H1 (cell line): Measurements from ENCODE around the gene IL1RAPL1.

Source experiments
- BCL11A ChIP-seq, 2 experiments: IDR thresholded peaks; one replicate each; pipeline ENCODE4 v1.6.1; 2011; ENCODE audit warnings: low read depth in 2 of 2, low read length in 2 of 2, mild to moderate bottlenecking in 2 of 2
- CBX8 ChIP-seq: fragments of 300-800, 300-1000 bp; sonication (generic); IDR thresholded peaks from 2 replicates; pipeline ENCODE4 v1.7.1; 2016; ENCODE audit warnings: low read depth, low read length, borderline replicate concordance
- CTCF ChIP-seq, 3 experiments: IDR thresholded peaks; 1 replicate in 2 of 3; 2 replicates in 1 of 3; pipeline versions ENCODE4 v1.5.1 to v1.6.1; 2011; ENCODE audit warnings: low read length in 3 of 3, mild to moderate bottlenecking in 3 of 3, inconsistent platforms in 2 of 3, low read depth in 1 of 3, moderate library complexity in 1 of 3; ENCODE audit not compliant: insufficient read depth in 1 of 3; ENCODE audit errors: control extremely low read depth in 1 of 3
- EZH2 ChIP-seq: fragments of 200-600 bp; sonication (generic); IDR thresholded peaks from 2 replicates; pipeline ENCODE4 v1.7.1; 2012; ENCODE audit warnings: low read depth, mild to moderate bottlenecking, moderate library complexity, low read length, inconsistent platforms; ENCODE audit not compliant: severe bottlenecking
- GTF2F1 ChIP-seq: IDR thresholded peaks from 2 replicates; pipeline ENCODE4 v1.6.1; 2012; ENCODE audit warnings: low read depth, low read length, improper control_type of control experiment, borderline replicate concordance
- ZNF274 ChIP-seq: IDR thresholded peaks from 2 replicates; pipeline ENCODE4 v1.7.0; 2012; ENCODE audit warnings: low read length, borderline replicate concordance; ENCODE audit errors: extremely low read depth
- TF ChIP-seq, protein P1 (sequence below): IDR thresholded peaks from 2 replicates; pipeline ENCODE4 v1.6.1; 2011; ENCODE audit warnings: low read length, improper control_type of control experiment
- TF ChIP-seq, protein P2 (sequence below): IDR thresholded peaks from 2 replicates; pipeline ENCODE4 v1.6.1; 2011; ENCODE audit warnings: low read depth, mild to moderate bottlenecking, low read length; ENCODE audit not compliant: insufficient read depth

- TF ChIP-seq, protein P1, sequence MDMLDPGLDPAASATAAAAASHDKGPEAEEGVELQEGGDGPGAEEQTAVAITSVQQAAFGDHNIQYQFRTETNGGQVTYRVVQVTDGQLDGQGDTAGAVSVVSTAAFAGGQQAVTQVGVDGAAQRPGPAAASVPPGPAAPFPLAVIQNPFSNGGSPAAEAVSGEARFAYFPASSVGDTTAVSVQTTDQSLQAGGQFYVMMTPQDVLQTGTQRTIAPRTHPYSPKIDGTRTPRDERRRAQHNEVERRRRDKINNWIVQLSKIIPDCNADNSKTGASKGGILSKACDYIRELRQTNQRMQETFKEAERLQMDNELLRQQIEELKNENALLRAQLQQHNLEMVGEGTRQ, result no peak
- TF ChIP-seq CTCF (IDR thresholded peaks at IDR 0.05; ENCODE audit: control extremely low read depth in 1 of 3, insufficient read depth in 1 of 3, low read depth in 1 of 3, low read length in 3 of 3), result no peak
- TF ChIP-seq BCL11A (IDR thresholded peaks at IDR 0.05; ENCODE audit: low read depth in 2 of 2, low read length in 2 of 2), result no peak
- TF ChIP-seq, protein P2, sequence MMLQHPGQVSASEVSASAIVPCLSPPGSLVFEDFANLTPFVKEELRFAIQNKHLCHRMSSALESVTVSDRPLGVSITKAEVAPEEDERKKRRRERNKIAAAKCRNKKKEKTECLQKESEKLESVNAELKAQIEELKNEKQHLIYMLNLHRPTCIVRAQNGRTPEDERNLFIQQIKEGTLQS, result no peak
- no peak for TF ChIP-seq GTF2F1
- no peak for TF ChIP-seq CBX8
- no peak for TF ChIP-seq EZH2
- TF ChIP-seq ZNF274, result no peak
Observed at GRCh38 chrX:28697732-28698131, 110.5 kb downstream of the IL1RAPL1 start.
